H1 (cell line): ENCODE data around the gene TSHR. TPM values are rescaled to one million over a fixed set of nuclear protein-coding genes. Genes with fewer than 3 reads are reported as not detected.

Source experiments
- ASH2L ChIP-seq: fragments of 200-600, 300-600 bp; sonication (generic); IDR thresholded peaks from one replicate; pipeline ENCODE4 v1.7.1; 2017; ENCODE audit warnings: low read length
- GTF2F1 ChIP-seq: IDR thresholded peaks from 2 replicates; pipeline ENCODE4 v1.6.1; 2012; ENCODE audit warnings: low read depth, low read length, improper control_type of control experiment, borderline replicate concordance
- JUN ChIP-seq: IDR thresholded peaks from 2 replicates; pipeline ENCODE4 v1.6.1; 2011; ENCODE audit warnings: low read depth, mild to moderate bottlenecking, improper control_type of control experiment, low read length
- JUND ChIP-seq: IDR thresholded peaks from 2 replicates; pipeline ENCODE4 v1.6.1; 2011; ENCODE audit warnings: mild to moderate bottlenecking, improper control_type of control experiment, low read length
- KDM1A ChIP-seq: fragments of 200-600, 300-600 bp; sonication (generic); IDR thresholded peaks from 2 replicates; pipeline ENCODE4 v1.7.1; 2016; ENCODE audit warnings: mild to moderate bottlenecking, low read length, borderline replicate concordance
- MAFK ChIP-seq: IDR thresholded peaks from 2 replicates; pipeline ENCODE4 v1.6.1; 2012; ENCODE audit warnings: low read depth, mild to moderate bottlenecking, improper control_type of control experiment, low read length
- SIN3A ChIP-seq, 2 experiments: IDR thresholded peaks in 1 of 2; conservative IDR thresholded peaks in 1 of 2; 2 replicates each; pipeline ENCODE4 v1.6.1; 2011 to 2012; ENCODE audit warnings: low read length in 2 of 2, improper control_type of control experiment in 1 of 2, low read depth in 1 of 2, mild to moderate bottlenecking in 1 of 2
- polyA plus RNA-seq, 7 experiments: library from polyadenylated mRNA; depleted of rRNA in 3 of 7; stranded (reverse) in 5 of 7; unstranded in 2 of 7; fragments of >200 nt in 5 of 7; fragments of 200-250 nt in 2 of 7; gene quantifications; 1 replicate in 5 of 7; 2 replicates in 1 of 7; 4 replicates in 1 of 7; pipeline versions ENCODE4 v1.2.1 to v1.2.3, GENCODE V29; 2011 to 2013; ENCODE audit warnings: missing spikeins in 2 of 7, mixed read lengths in 2 of 7
- total RNA-seq: library from RNA; stranded (reverse); fragmentation: NEBNext Ultra II Directional; extraction: Animal tissue kit (Norgen Biotek cat#: 25700); gene quantifications from 2 replicates; pipeline ENCODE4 v1.2.1, GENCODE V29; 2021

TSHR gene
- total and polyA plus RNA-seq, 2 of the 8 experiments (the other 6 are each of a cell fraction or from before 2014, with no cell fraction given): 0.27 TPM; not detected in 1

DNA sequence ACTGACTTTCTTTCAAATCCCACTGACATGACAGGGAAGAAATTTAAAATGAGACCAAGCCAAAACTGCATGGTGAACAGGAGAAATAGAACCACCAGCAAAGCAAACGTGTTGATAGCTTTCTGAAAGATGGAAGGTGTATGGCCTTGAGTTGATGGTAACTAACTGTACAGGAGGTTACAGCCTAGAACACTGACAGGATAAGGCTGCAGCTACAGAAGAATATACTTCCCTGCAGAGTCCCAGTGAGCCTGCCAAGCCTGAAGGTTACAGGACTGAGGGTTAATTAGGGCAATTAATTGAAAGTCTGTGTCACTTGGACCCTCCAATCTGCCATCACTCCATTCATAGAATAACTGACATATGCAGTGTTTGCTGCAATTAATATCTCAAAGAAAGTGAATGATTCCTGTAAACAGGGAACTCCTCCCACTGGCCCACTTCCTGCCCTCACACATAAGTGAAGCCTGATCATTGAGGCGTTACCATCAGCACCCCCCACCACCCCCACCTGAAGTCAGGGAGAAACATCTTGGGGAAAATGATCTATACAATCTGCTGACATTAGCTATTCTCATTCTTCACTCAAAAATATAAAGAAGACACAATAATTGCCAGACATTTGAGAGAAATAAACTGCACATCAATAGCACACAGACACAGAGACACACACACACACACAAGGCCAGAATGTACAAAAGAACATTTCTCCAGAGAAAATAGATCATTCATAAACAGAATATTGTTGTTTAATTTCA is 191.9 kb downstream of the TSHR start (continued):
- TF ChIP-seq ASH2L (no peak), GTF2F1 (no peak), JUND (no peak), KDM1A (no peak), SIN3A (conservative IDR thresholded peaks at IDR 0.05 in 1 of 2, IDR thresholded peaks at IDR 0.05 in 1 of 2; ENCODE audit: low read depth in 1 of 2, low read length in 2 of 2) (no peak), JUN (no peak), MAFK (no peak)
